B cell (primary cell): Measurements from ENCODE around the gene EVPL. TPM values are rescaled to one million over a fixed set of nuclear protein-coding genes. Genes with fewer than 3 reads are reported as not detected.

Experiments
- ATAC-seq: fragments of 200-7000 bp; cut with Tn5 transposase; one replicate; pipeline ENCODE4 v1.10.0; 2021; ENCODE audit warnings: low read depth, mild to moderate bottlenecking, moderate number of reproducible peaks, moderate library complexity
- CTCF ChIA-PET: fragments of 350-600 bp; sonication (Branson Sonifier 250); formaldehyde crosslinking; loops from one replicate; lab custom pipeline; 2021; ENCODE audit warnings: antibody characterized with exemption, inconsistent platforms; lab: Charles Lee
- POLR2A ChIA-PET: fragments of 350-600 bp; sonication (Branson Sonifier 250); formaldehyde crosslinking; loops from one replicate; lab custom pipeline; 2021; ENCODE audit warnings: antibody characterized with exemption; lab: Charles Lee
- DNase-seq: peaks from one replicate; pipeline ENCODE4 v3.0.0; 2013
- H2AFZ ChIP-seq: 2 replicates; pipeline ENCODE4 v1.6.1; 2012; ENCODE audit warnings: mild to moderate bottlenecking, low read depth, low read length; ENCODE audit not compliant: insufficient read depth, poor library complexity, severe bottlenecking
- H3K27ac ChIP-seq, 2 donors: 1 replicate in 1 of 2; 2 replicates in 1 of 2; pipeline ENCODE4 v1.5.1; 2012 to 2013; ENCODE audit warnings: low read length in 2 of 2, mild to moderate bottlenecking in 2 of 2, moderate library complexity in 1 of 2
- H3K27me3 ChIP-seq, 4 experiments: fragments of 200-600 bp in 1 of 4; sonication (generic) in 1 of 4; replicated peaks in 1 of 4; 1 replicate in 2 of 4; 2 replicates in 2 of 4; pipeline versions ENCODE4 v1.6.1 to v1.7.0; 2013 to 2016; ENCODE audit warnings: low read length in 3 of 4, mild to moderate bottlenecking in 2 of 4, mixed read lengths in 1 of 4, moderate library complexity in 1 of 4; ENCODE audit not compliant: insufficient read depth in 4 of 4, control insufficient read depth in 3 of 4; ENCODE audit errors: control extremely low read depth in 1 of 4
- H3K36me3 ChIP-seq, 2 experiments: replicated peaks in 1 of 2; 1 replicate in 1 of 2; 2 replicates in 1 of 2; pipeline versions ENCODE4 v1.6.1 to v1.7.1; 2013; ENCODE audit warnings: low read length in 1 of 2; ENCODE audit not compliant: insufficient read depth in 2 of 2, control insufficient read depth in 1 of 2; ENCODE audit errors: control extremely low read depth in 1 of 2, extremely low read depth in 1 of 2
- H3K4me1 ChIP-seq, 2 donors: fragments of 200-600 bp in 1 of 2; sonication (generic) in 1 of 2; 1 replicate in 1 of 2; 2 replicates in 1 of 2; pipeline versions ENCODE4 v1.5.1 to v1.6.1; 2013 to 2017; ENCODE audit warnings: low read length in 2 of 2; ENCODE audit not compliant: control insufficient read depth in 2 of 2, insufficient read depth in 2 of 2
- H3K4me2 ChIP-seq: replicated peaks from 2 replicates; pipeline ENCODE3; 2012; ENCODE audit warnings: mild to moderate bottlenecking, low read depth, low read length; ENCODE audit not compliant: poor library complexity, severe bottlenecking
- H3K4me3 ChIP-seq, 5 experiments: fragments of 200-600 bp in 1 of 5; sonication (generic) in 1 of 5; 1 replicate in 3 of 5; 2 replicates in 2 of 5; pipeline versions ENCODE4 v1.5.1 to v1.7.0; 2011 to 2016; ENCODE audit warnings: low read length in 4 of 5, mild to moderate bottlenecking in 4 of 5, low read depth in 2 of 5, control low read depth in 1 of 5, moderate library complexity in 1 of 5; ENCODE audit not compliant: insufficient read depth in 1 of 5; ENCODE audit errors: control extremely low read depth in 1 of 5, extremely low read depth in 1 of 5
- H3K79me2 ChIP-seq: fragments of 200-600 bp; sonication (generic); one replicate; pipeline ENCODE4 v1.6.0; 2016; ENCODE audit warnings: low read length; ENCODE audit not compliant: control insufficient read depth, insufficient read depth
- H3K9ac ChIP-seq: fragments of 200-600 bp; sonication (generic); 2 replicates; pipeline ENCODE4 v1.6.1; 2017; ENCODE audit warnings: mild to moderate bottlenecking, low read length, moderate library complexity
- H3K9me3 ChIP-seq, 3 donors: one replicate each; pipeline versions ENCODE4 v1.6.1 to v1.7.1; 2013; ENCODE audit warnings: low read length in 2 of 3; ENCODE audit not compliant: control insufficient read depth in 2 of 3, insufficient read depth in 1 of 3; ENCODE audit errors: control extremely low read depth in 1 of 3
- H4K20me1 ChIP-seq: 2 replicates; pipeline ENCODE4 v1.6.0; 2012; ENCODE audit warnings: mild to moderate bottlenecking, low read length; ENCODE audit not compliant: insufficient read depth, control insufficient read depth, poor library complexity, severe bottlenecking
- H3K27ac Mint-ChIP-seq: one replicate; pipeline ENCODE4 v1.8.0; 2021; ENCODE audit warnings: mixed read lengths
- H3K27me3 Mint-ChIP-seq: one replicate; pipeline ENCODE4 v1.8.0; 2021; ENCODE audit warnings: mixed read lengths
- H3K4me1 Mint-ChIP-seq: one replicate; pipeline ENCODE4 v1.8.0; 2021; ENCODE audit warnings: mixed read lengths
- H3K4me3 Mint-ChIP-seq: one replicate; pipeline ENCODE4 v1.8.0; 2021; ENCODE audit warnings: mixed read lengths
- H3K9me3 Mint-ChIP-seq: one replicate; pipeline ENCODE4 v1.8.0; 2022; ENCODE audit warnings: mixed read lengths; ENCODE audit not compliant: insufficient read depth
- EZH2 ChIP-seq: IDR thresholded peaks from 2 replicates; pipeline ENCODE4 v1.6.1; 2012; ENCODE audit warnings: borderline replicate concordance, low read depth, mild to moderate bottlenecking, moderate library complexity, low read length; ENCODE audit not compliant: insufficient read depth, poor library complexity, severe bottlenecking
- WGBS: methylation state at CpG from one replicate; pipeline ENCODE4 v1.1.5; 2013; ENCODE audit warnings: missing lambda C conversion rate; ENCODE audit not compliant: insufficient coverage; 5-methylcytosine and 5-hydroxymethylcytosine counted together
- intact Hi-C: fragments of 100-400 bp; cut with micrococcal nuclease; formaldehyde crosslinking; loops from one replicate; pipeline ENCODE4 v1.10.0; 2022
- polyA plus RNA-seq: library from polyadenylated mRNA; depleted of rRNA; stranded (reverse); fragments of >200 nt; gene quantifications from 2 replicates; pipeline ENCODE4 v1.2.3, GENCODE V29; 2012
- total RNA-seq, 2 donors: library from RNA; stranded (reverse); fragments of 120-200 nt in 1 of 2; gene quantifications; 1 replicate in 1 of 2; 2 replicates in 1 of 2; pipeline versions ENCODE4 v1.2.3 to v1.2.4, GENCODE V29; 2013 to 2022
- TF ChIP-seq, protein P1 (sequence below): fragments of 200-600 bp; IDR thresholded peaks from one replicate; pipeline ENCODE4 v1.8.0; 2022; ENCODE audit warnings: antibody characterized with exemption, mild to moderate bottlenecking

EVPL gene
- total and polyA plus RNA-seq, 2 donors (not counting 1 experiment from before 2014, with no cell fraction given): not detected

GRCh38 chr17:76008208-76008607 lies 18.9 kb downstream of the EVPL start:
- H3K9ac ChIP-seq: no peak overlapping the region
- H3K27ac ChIP-seq: no peak overlapping the region
- no peak overlapping the region for H3K27ac Mint-ChIP-seq
- no peaks in the 10 kb centered on the region for H3K27me3 ChIP-seq
- H3K4me2 ChIP-seq: no peak overlapping the region
- H3K79me2 ChIP-seq: no peaks in the 10 kb centered on the region
- peaks cover 0 to 3% of the 10 kb centered on the region in 2 donors for H3K4me1 ChIP-seq
- no peaks in the 10 kb centered on the region for H3K4me1 Mint-ChIP-seq
- no peaks in the 10 kb centered on the region for H3K36me3 ChIP-seq
- no peak for DNase-seq
- H3K4me3 ChIP-seq: no peak overlapping the region
- no peaks in the 10 kb centered on the region for H3K9me3 Mint-ChIP-seq
- no peak overlapping the region for H2AFZ ChIP-seq
- TF ChIP-seq, protein P1, sequence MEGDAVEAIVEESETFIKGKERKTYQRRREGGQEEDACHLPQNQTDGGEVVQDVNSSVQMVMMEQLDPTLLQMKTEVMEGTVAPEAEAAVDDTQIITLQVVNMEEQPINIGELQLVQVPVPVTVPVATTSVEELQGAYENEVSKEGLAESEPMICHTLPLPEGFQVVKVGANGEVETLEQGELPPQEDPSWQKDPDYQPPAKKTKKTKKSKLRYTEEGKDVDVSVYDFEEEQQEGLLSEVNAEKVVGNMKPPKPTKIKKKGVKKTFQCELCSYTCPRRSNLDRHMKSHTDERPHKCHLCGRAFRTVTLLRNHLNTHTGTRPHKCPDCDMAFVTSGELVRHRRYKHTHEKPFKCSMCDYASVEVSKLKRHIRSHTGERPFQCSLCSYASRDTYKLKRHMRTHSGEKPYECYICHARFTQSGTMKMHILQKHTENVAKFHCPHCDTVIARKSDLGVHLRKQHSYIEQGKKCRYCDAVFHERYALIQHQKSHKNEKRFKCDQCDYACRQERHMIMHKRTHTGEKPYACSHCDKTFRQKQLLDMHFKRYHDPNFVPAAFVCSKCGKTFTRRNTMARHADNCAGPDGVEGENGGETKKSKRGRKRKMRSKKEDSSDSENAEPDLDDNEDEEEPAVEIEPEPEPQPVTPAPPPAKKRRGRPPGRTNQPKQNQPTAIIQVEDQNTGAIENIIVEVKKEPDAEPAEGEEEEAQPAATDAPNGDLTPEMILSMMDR: no peak
- no peak for TF ChIP-seq EZH2
- intact Hi-C loops: loop anchor here (10.0 kb wide), 2 partner anchors 163 to 253 kb away; partner anchors contain the start of gene UNC13D
- ATAC-seq: no peak
- WGBS: 95% methylated on average over 36 of the region's 36 CpGs
- ChIA-PET POLR2A (no interaction called here), CTCF (interaction anchor here (0.7 to 5.5 kb wide), 6 partner anchors 9 to 135 kb away, joined by 3 to 35 read pairs (median 6); partner anchors contain the start of gene MRPL38)
- no peaks in the 10 kb centered on the region for H3K27me3 Mint-ChIP-seq
- no peaks in the 10 kb centered on the region for H3K9me3 ChIP-seq
- H4K20me1 ChIP-seq: no peaks in the 10 kb centered on the region
- no peak overlapping the region for H3K4me3 Mint-ChIP-seq

- intact Hi-C loops: loop anchor here (10.0 kb wide), 2 partner anchors 163 to 253 kb away; partner anchors contain the start of gene UNC13D
Observed at GRCh38 chr17:76007850-76008165, 19.3 kb downstream of the EVPL start.

More at GRCh38 chr17:76007850-76008165, 19.3 kb downstream of the EVPL start:
- no peaks in the 10 kb centered on the region for H3K27me3 Mint-ChIP-seq
- ChIA-PET CTCF (interaction anchor here (0.7 to 5.5 kb wide), 5 partner anchors 9 to 102 kb away, joined by 4 to 35 read pairs (median 8); partner anchors contain the start of gene MRPL38), POLR2A (no interaction called here)
- Histone ChIP-seq H3K4me2 (no peak overlapping the region), H3K27ac (no peak overlapping the region), H3K9ac (no peak overlapping the region), H4K20me1 (no peaks in the 10 kb centered on the region), H2AFZ (no peak overlapping the region), H3K4me1 (peaks cover 0 to 3% of the 10 kb centered on the region in 2 donors), H3K79me2 (no peaks in the 10 kb centered on the region), H3K36me3 (no peaks in the 10 kb centered on the region), H3K4me3 (no peak overlapping the region), H3K27me3 (no peaks in the 10 kb centered on the region), H3K9me3 (no peaks in the 10 kb centered on the region)
- no peak for ATAC-seq
- TF ChIP-seq EZH2: no peak
- TF ChIP-seq, protein P1: no peak
- H3K4me3 Mint-ChIP-seq: no peak overlapping the region
- DNase-seq: no peak
- WGBS: 94% methylated on average over 16 of the region's 16 CpGs
- no peaks in the 10 kb centered on the region for H3K9me3 Mint-ChIP-seq
- H3K4me1 Mint-ChIP-seq: no peaks in the 10 kb centered on the region
- no peak overlapping the region for H3K27ac Mint-ChIP-seq
